Parietal lobe (tissue), 1 donor: ENCODE results near the gene VHLL. TPM values are rescaled to one million over a fixed set of nuclear protein-coding genes. Genes with fewer than 3 reads are reported as not detected.

Source experiments
- total RNA-seq: library from RNA; depleted of rRNA; stranded (reverse); fragments of >200 nt; gene quantifications from one replicate; pipeline ENCODE4 v1.2.3, GENCODE V29; 2014

The VHLL gene
- total RNA-seq, result 1.3 TPM

GRCh38 chr1:156298852-156299357, at the start of gene VHLL:
Gene VHLL, minus strand, starts transcription at chr1:156299307. Its CDS starts 118 bp downstream, at chr1:156299189.

GRCh38 chr1:156338180-156338976, 39.3 kb upstream of the VHLL start, which contains the start of the genes CCT3 and TSACC:
Gene CCT3, minus strand, starts transcription at chr1:156338292. Its CDS starts 108 bp downstream, at chr1:156338184.
Gene TSACC, plus strand, starts transcription at chr1:156338526. Its CDS starts 1,232 bp downstream, at chr1:156339758.

GRCh38 chr1:156295391-156295947, 3.6 kb downstream of the VHLL start, which contains the start of gene GLMP:
Gene GLMP, minus strand, starts transcription at chr1:156295679. Its CDS starts 34 bp downstream, at chr1:156295645.

GRCh38 chr1:156284112-156284511, 15.0 kb downstream of the VHLL start, which contains the start of gene TMEM79:
Gene TMEM79, plus strand, starts transcription at chr1:156284325. Its CDS starts 902 bp downstream, at chr1:156285227.

GRCh38 chr1:156282479-156283222, 16.5 kb downstream of the VHLL start, which contains the start of gene SMG5:
Gene SMG5, minus strand, starts transcription at chr1:156282825. Its CDS starts 145 bp downstream, at chr1:156282680.

Other genes with a start within 250 kb of the VHLL start
- 36.0 TPM for gene UBQLN4, start 245.5 kb downstream of the VHLL start, total RNA-seq
- 33.2 TPM for gene LAMTOR2, start 244.5 kb downstream of the VHLL start, total RNA-seq
- gene RAB25, start 238.1 kb downstream of the VHLL start, total RNA-seq, result not detected
- gene MEX3A, start 216.8 kb downstream of the VHLL start, total RNA-seq, result 69.5 TPM
- 30.4 TPM for gene LMNA, start 184.6 kb downstream of the VHLL start, total RNA-seq
- gene SEMA4A, start 145.7 kb downstream of the VHLL start, total RNA-seq, result 34.4 TPM
- 18.5 TPM for gene SLC25A44, start 105.2 kb downstream of the VHLL start, total RNA-seq
- gene PMF1, start 86.3 kb downstream of the VHLL start, total RNA-seq, result 34.1 TPM
- gene BGLAP, start 57.1 kb downstream of the VHLL start, total RNA-seq, result 1.9 TPM
- 6.6 TPM for gene PAQR6, start 51.3 kb downstream of the VHLL start, total RNA-seq
- 50.1 TPM for gene SMG5, start 16.5 kb downstream of the VHLL start, total RNA-seq
- gene TMEM79, start 15.0 kb downstream of the VHLL start, total RNA-seq, result 2.2 TPM
- 14.1 TPM for gene GLMP, start 3.6 kb downstream of the VHLL start, total RNA-seq
- gene CCT3, start 39.0 kb upstream of the VHLL start, total RNA-seq, result 302 TPM
- not detected for gene TSACC, start 39.2 kb upstream of the VHLL start, total RNA-seq
- gene RHBG, start 69.9 kb upstream of the VHLL start, total RNA-seq, result not detected
- 10.0 TPM for gene MEF2D, start 201.5 kb upstream of the VHLL start, total RNA-seq